Naive thymus-derived CD4-positive, alpha-beta T cell (primary cell): ENCODE results near the gene NOP9. TPM values are rescaled to one million over a fixed set of nuclear protein-coding genes. Genes with fewer than 3 reads are reported as not detected.
A peak's percentile ranks its signal among the peaks of the same experiment; 100 is the strongest.

Source experiments
- ATAC-seq: fragments of 150-1000 bp; cut with Tn5 transposase; 2 replicates; pipeline ENCODE4 v1.10.0; 2021; ENCODE audit warnings: mild to moderate bottlenecking, moderate library complexity
- CTCF ChIA-PET: fragments of 350-600 bp; sonication (Branson Sonifier 250); formaldehyde crosslinking; loops from one replicate; lab custom pipeline; 2021; ENCODE audit warnings: antibody characterized with exemption; lab: Charles Lee
- POLR2A ChIA-PET: fragments of 350-600 bp; sonication (Branson Sonifier 250); formaldehyde crosslinking; loops from one replicate; lab custom pipeline; 2021; ENCODE audit warnings: antibody characterized with exemption, inconsistent platforms; lab: Charles Lee
- DNase-seq, 9 donors: peaks; one replicate each; pipeline versions ENCODE4 v3.0.0 to v3.0.0-alpha.2; 2020 to 2022; ENCODE audit warnings: mixed read lengths in 1 of 9
- H3K27ac ChIP-seq: one replicate; pipeline ENCODE4 v1.7.0; 2013; ENCODE audit warnings: mild to moderate bottlenecking, low read depth, low read length, moderate library complexity
- H3K27me3 ChIP-seq, 2 donors: one replicate each; pipeline ENCODE4 v1.7.0; 2013; ENCODE audit warnings: low read length in 2 of 2, mild to moderate bottlenecking in 2 of 2, moderate library complexity in 2 of 2; ENCODE audit not compliant: control insufficient read depth in 2 of 2, insufficient read depth in 2 of 2
- H3K36me3 ChIP-seq, 3 experiments: 1 replicate in 2 of 3; 2 replicates in 1 of 3; pipeline ENCODE4 v1.7.0; 2013; ENCODE audit warnings: low read length in 3 of 3, mild to moderate bottlenecking in 3 of 3, moderate library complexity in 1 of 3; ENCODE audit not compliant: insufficient read depth in 3 of 3, control insufficient read depth in 2 of 3
- H3K4me1 ChIP-seq, 2 donors: one replicate each; pipeline ENCODE4 v1.7.0; 2013; ENCODE audit warnings: low read length in 2 of 2, mild to moderate bottlenecking in 2 of 2, moderate library complexity in 1 of 2; ENCODE audit not compliant: control insufficient read depth in 2 of 2, insufficient read depth in 2 of 2
- H3K4me3 ChIP-seq: 2 replicates; pipeline ENCODE4 v1.7.0; 2013; ENCODE audit warnings: mild to moderate bottlenecking, low read length
- H3K9me3 ChIP-seq, 3 experiments: 1 replicate in 2 of 3; 2 replicates in 1 of 3; pipeline ENCODE4 v1.7.0; 2013; ENCODE audit warnings: low read length in 3 of 3; ENCODE audit not compliant: control insufficient read depth in 2 of 3
- H3K27ac Mint-ChIP-seq, 9 donors: one replicate each; pipeline ENCODE4 v1.8.0; 2020 to 2022; ENCODE audit warnings: mixed read lengths in 9 of 9, mild to moderate bottlenecking in 8 of 9, moderate library complexity in 5 of 9, inconsistent platforms in 2 of 9
- H3K27me3 Mint-ChIP-seq, 5 donors: one replicate each; pipeline ENCODE4 v1.8.0; 2021 to 2022; ENCODE audit warnings: mixed read lengths in 5 of 5, mild to moderate bottlenecking in 1 of 5
- H3K36me3 Mint-ChIP-seq, 5 donors: one replicate each; pipeline ENCODE4 v1.8.0; 2020 to 2022; ENCODE audit warnings: mixed read lengths in 5 of 5, mild to moderate bottlenecking in 3 of 5, inconsistent platforms in 1 of 5
- H3K4me1 Mint-ChIP-seq, 7 donors: one replicate each; pipeline ENCODE4 v1.8.0; 2020 to 2022; ENCODE audit warnings: mixed read lengths in 7 of 7, mild to moderate bottlenecking in 3 of 7, inconsistent platforms in 1 of 7
- H3K4me3 Mint-ChIP-seq, 10 donors: one replicate each; pipeline ENCODE4 v1.8.0; 2020 to 2022; ENCODE audit warnings: mild to moderate bottlenecking in 10 of 10, mixed read lengths in 10 of 10, moderate library complexity in 6 of 10, inconsistent platforms in 2 of 10
- H3K9me3 Mint-ChIP-seq, 11 donors: one replicate each; pipeline ENCODE4 v1.8.0; 2020 to 2022; ENCODE audit warnings: mixed read lengths in 11 of 11, mild to moderate bottlenecking in 4 of 11, inconsistent platforms in 1 of 11, moderate library complexity in 1 of 11
- intact Hi-C, 2 donors: fragments of 100-400 bp; cut with micrococcal nuclease; formaldehyde crosslinking; loops; one replicate each; pipeline ENCODE4 v1.15.1; 2023
- polyA plus RNA-seq, 2 donors: library from polyadenylated mRNA; unstranded; fragments of 300-500 nt; fragmentation: Illumina TruSeq; gene quantifications; one replicate each; pipeline ENCODE4 v1.2.3, GENCODE V29; 2021
- total RNA-seq, 6 experiments: library from RNA in 5 of 6; stranded (reverse) in 5 of 6; gene quantifications; 1 replicate in 5 of 6; 2 replicates in 1 of 6; pipeline ENCODE4 v1.2.3 and lab custom pipeline; 2021 to 2026

Gene NOP9, protein sequence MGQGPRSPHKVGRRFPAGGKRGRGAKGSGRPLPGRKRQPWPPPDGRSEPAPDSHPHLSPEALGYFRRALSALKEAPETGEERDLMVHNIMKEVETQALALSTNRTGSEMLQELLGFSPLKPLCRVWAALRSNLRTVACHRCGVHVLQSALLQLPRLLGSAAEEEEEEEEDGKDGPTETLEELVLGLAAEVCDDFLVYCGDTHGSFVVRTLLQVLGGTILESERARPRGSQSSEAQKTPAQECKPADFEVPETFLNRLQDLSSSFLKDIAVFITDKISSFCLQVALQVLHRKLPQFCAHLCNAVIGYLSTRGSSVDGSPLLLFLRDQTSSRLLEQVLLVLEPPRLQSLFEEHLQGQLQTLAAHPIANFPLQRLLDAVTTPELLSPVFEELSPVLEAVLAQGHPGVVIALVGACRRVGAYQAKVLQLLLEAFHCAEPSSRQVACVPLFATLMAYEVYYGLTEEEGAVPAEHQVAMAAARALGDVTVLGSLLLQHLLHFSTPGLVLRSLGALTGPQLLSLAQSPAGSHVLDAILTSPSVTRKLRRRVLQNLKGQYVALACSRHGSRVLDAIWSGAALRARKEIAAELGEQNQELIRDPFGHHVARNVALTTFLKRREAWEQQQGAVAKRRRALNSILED
- total RNA-seq = 10 to 100 TPM; 22.7 to 39.5 (median 29.8) TPM
- polyA plus RNA-seq = 1 to 10 TPM; 1.7 to 1.8 TPM
- total RNA-seq (lab: John Stamatoyannopoulos, UW) = 68.5 reads per million, percentile 77 among the genes with 10 or more reads in this experiment

DNA sequence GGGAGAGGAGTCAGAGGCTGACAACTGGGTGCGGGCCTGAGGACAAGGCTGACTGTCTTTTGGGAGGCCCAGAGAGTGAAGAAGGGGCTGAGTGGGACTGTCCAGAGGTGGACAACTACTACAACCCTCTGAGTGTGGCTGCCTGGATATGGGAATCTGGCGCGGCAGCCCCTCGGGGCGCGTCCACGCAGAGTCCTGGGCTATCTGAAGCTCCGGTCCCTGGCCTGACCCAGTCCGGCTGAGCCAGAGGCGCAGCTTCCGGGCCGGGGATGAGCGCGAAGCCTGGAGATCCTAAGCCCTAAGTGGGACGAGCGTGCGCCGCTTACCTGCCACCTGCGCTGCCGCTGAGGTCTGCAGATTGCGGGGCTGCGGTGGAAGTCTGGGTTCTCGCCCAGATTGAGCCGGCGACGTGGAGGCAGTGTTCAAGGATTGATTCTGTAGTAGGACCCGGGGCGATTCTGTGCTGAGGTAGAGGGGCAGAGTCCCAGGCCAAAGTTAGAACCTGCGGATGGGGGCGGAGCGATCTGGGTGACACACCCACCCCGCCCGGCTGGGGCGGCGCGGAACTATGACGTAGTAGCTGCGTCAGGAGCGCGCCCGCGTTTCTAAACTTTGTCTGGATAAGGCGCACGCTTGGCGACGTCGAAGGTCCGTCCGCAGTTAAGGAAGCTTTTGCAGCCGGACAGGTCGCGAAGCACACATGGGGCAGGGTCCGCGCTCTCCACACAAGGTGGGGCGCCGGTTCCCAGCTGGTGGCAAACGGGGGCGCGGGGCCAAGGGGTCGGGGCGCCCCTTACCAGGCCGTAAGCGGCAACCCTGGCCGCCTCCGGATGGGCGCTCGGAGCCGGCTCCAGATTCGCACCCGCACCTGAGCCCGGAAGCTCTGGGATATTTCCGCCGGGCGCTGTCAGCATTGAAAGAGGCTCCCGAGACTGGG, at the start of gene NOP9, which contains the start of gene DHRS1:
Gene NOP9 (plus strand): TSS at position 596 of the 937 bp plus-strand sequence. CDS start 105 bp downstream, at position 701.
Gene DHRS1 (minus strand): TSS at position 526 of the 937 bp plus-strand sequence. CDS start 674 bp downstream, outside the sequence.
- no peaks in the 10 kb centered on the region for H3K27me3 Mint-ChIP-seq
- peak within 1 kb of the TSS; percentile 91 to 98 (median 96) for H3K27ac Mint-ChIP-seq
- peak; percentile 86 to 95 (median 92) for DNase-seq
- ChIA-PET POLR2A (interaction anchor here (0.6 to 8.7 kb wide), 23 partner anchors 9 to 131 kb away, joined by 3 to 125 read pairs (median 4); partner anchors contain the start of genes CIDEB, GMPR2, IPO4 and KHNYN), CTCF (interaction anchor here (0.9 to 9.4 kb wide), 12 partner anchors 9 to 137 kb away, joined by 3 to 140 read pairs (median 6); partner anchors contain the start of genes CIDEB, LTB4R, LTB4R2 and TINF2)
- H3K27me3 ChIP-seq = no peaks in the 10 kb centered on the region
- H3K4me1 Mint-ChIP-seq = peaks cover 28 to 67% (median 55%) of the 10 kb centered on the region in 7 donors
- peaks cover 19 to 43% of the 10 kb centered on the region in 2 donors for H3K4me1 ChIP-seq
- peaks cover 0 to 41% (median 13%) of the 10 kb centered on the region in 5 donors for H3K36me3 Mint-ChIP-seq
- peaks cover 24 to 50% (median 37%) of the 10 kb centered on the region in 3 experiments for H3K36me3 ChIP-seq
- peak within 1 kb of the TSS; percentile 97 for H3K27ac ChIP-seq
- H3K4me3 ChIP-seq = peak within 1 kb of the TSS; percentile 83
- peak within 1 kb of the TSS; percentile 89 to 97 (median 94) for H3K4me3 Mint-ChIP-seq
- peak; percentile 93 for ATAC-seq
- H3K9me3 ChIP-seq = no peaks in the 10 kb centered on the region
- intact Hi-C loops = loop anchor here (1.0 to 5.0 kb wide), 13 partner anchors 9 to 287 kb away; partner anchors contain the start of genes RABGGTA (in 2 of the 2), CHMP4A (in 1 of the 2), DCAF11 (in 1 of the 2) and GMPR2 (in 1 of the 2)
- H3K9me3 Mint-ChIP-seq = peaks cover 0 to 5% (median 0%) of the 10 kb centered on the region in 11 donors

DNA sequence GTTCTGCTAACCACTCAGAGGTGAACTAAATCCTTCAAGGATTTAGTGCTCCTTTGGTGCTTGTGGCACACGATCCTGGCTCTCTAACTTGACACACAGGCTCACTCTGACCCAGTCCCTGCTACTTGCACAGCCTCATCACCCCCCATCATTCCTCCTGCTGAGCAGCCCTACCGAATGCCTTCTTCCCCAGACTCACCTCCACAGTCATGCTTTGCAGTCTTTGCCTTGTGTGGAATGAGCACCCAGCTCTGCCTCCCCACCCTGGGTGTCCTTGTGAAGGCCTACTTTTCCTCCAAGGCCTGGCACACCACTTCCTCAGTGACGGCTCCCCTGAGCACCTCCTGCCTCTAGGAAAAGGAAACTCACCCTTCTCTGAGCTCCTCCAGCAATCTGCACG, 49.3 kb upstream of the NOP9 start:
- POLR2A ChIA-PET = no interaction called here
- H3K4me1 Mint-ChIP-seq = peaks cover 4 to 43% (median 10%) of the 10 kb centered on the region in 7 donors
- Histone ChIP-seq H3K27me3 (no peaks in the 10 kb centered on the region), H3K36me3 (peaks cover 0 to 33% (median 11%) of the 10 kb centered on the region in 3 experiments), H3K4me3 (no peak overlapping the region), H3K4me1 (peaks cover 0 to 4% of the 10 kb centered on the region in 2 donors), H3K9me3 (no peaks in the 10 kb centered on the region), H3K27ac (no peak overlapping the region)
- no peaks in the 10 kb centered on the region for H3K27me3 Mint-ChIP-seq
- ATAC-seq (no peak), DNase-seq (no peak)
- peak overlapping the region in 1 of 10 donors; percentile 71 for H3K4me3 Mint-ChIP-seq
- CTCF ChIA-PET = interaction anchor here (1.4 kb wide), 1 partner anchor 45 kb away, joined by 3 read pairs; no protein-coding TSS in a partner anchor
- no peaks in the 10 kb centered on the region for H3K9me3 Mint-ChIP-seq
- intact Hi-C loops = no loop called here
- peaks cover 0 to 24% (median 7%) of the 10 kb centered on the region in 5 donors for H3K36me3 Mint-ChIP-seq
- peak overlapping the region in 5 of 9 donors; percentile 29 to 88 (median 67) for H3K27ac Mint-ChIP-seq

DNA sequence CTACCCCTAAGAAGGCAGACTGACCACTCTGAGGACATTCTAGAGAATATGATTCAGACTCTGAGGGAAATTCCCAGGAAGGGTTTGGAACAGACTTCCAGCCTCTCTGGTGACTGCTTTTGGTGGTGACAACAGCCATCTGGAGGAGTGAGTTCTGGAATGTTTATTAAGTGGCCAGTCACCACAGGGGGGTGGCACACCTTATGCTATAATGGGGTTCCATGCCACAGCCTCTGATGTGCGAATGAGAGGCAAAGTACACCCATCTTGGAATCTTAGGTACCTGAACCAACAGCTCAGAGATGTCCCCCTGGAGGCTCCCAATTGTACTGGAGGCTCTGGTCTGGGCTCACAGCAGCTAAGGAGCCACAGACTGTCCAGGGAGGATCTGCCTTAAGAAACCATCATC, 47.8 kb upstream of the NOP9 start:
- H3K27ac Mint-ChIP-seq = peak overlapping the region in 1 of 9 donors; percentile 73
- Histone ChIP-seq H3K4me3 (no peak overlapping the region), H3K27me3 (no peaks in the 10 kb centered on the region), H3K4me1 (no peaks in the 10 kb centered on the region), H3K9me3 (no peaks in the 10 kb centered on the region), H3K36me3 (peaks cover 0 to 44% (median 11%) of the 10 kb centered on the region in 3 experiments), H3K27ac (no peak overlapping the region)
- ChIA-PET POLR2A (no interaction called here), CTCF (interaction anchor here (1.1 to 1.4 kb wide), 3 partner anchors 43 to 56 kb away, joined by 3 to 6 read pairs (median 3); partner anchors contain the start of genes CIDEB, DHRS1 and NOP9)
- intact Hi-C loops = no loop called here
- H3K4me1 Mint-ChIP-seq = peaks cover 2 to 40% (median 8%) of the 10 kb centered on the region in 7 donors
- H3K4me3 Mint-ChIP-seq = no peak overlapping the region
- ATAC-seq (no peak), DNase-seq (no peak)
- no peaks in the 10 kb centered on the region for H3K27me3 Mint-ChIP-seq
- H3K9me3 Mint-ChIP-seq = no peaks in the 10 kb centered on the region
- peaks cover 0 to 34% (median 8%) of the 10 kb centered on the region in 5 donors for H3K36me3 Mint-ChIP-seq

DNA sequence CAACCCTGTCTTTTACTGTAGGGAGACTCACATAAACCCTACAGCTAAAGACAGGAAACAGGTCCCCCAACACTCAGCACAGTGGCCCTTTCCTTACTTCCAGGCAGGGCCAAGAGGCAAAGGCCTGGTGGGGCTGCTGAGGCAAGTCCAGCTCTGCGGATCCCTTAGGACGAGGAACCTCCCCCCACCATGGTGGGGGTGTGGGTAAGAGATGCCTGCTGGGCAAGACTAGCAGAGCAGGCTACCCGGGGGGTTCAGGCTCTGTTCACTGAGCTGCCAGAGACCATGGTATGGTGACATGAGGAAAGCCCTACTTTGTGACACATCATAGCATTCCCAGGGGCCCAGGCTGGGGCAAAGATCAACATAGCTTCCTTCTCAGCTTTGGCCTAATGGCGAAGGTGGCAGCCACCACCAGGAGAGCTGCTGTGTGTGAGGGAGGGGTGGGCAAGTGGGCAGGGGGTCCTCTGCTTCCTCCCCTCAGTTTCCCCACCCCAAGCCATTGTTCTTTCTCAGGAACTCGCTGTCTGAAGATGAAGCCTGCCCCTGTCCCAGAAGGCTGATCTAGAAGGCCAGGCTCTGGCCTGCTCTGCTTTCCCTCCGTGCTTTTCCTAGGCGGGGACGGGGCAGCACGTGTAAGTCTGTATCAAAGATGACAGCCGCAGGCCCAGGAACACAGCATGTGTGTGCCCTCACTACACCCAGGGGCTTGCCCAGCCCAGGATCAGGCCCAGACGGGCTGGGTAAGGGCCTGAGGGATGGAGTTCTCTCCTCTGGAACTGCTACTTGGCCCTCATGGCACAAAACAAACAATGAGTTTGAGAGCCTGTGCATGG, 47.1 kb upstream of the NOP9 start:
- Mint-ChIP-seq H3K4me3 (no peak overlapping the region), H3K27me3 (no peaks in the 10 kb centered on the region), H3K36me3 (peaks cover 0 to 34% (median 8%) of the 10 kb centered on the region in 5 donors), H3K4me1 (peaks cover 0 to 36% (median 4%) of the 10 kb centered on the region in 7 donors), H3K27ac (no peak overlapping the region), H3K9me3 (no peaks in the 10 kb centered on the region)
- Histone ChIP-seq H3K4me1 (no peaks in the 10 kb centered on the region), H3K9me3 (no peaks in the 10 kb centered on the region), H3K36me3 (peaks cover 0 to 44% (median 11%) of the 10 kb centered on the region in 3 experiments), H3K4me3 (no peak overlapping the region), H3K27ac (no peak overlapping the region), H3K27me3 (no peaks in the 10 kb centered on the region)
- ChIA-PET POLR2A (no interaction called here), CTCF (interaction anchor here (1.1 to 1.2 kb wide), 2 partner anchors 47 to 55 kb away, joined by 3 to 6 read pairs; partner anchors contain the start of genes CIDEB, DHRS1 and NOP9)
- no peak for ATAC-seq
- no peak for DNase-seq
- intact Hi-C loops = no loop called here

DNA sequence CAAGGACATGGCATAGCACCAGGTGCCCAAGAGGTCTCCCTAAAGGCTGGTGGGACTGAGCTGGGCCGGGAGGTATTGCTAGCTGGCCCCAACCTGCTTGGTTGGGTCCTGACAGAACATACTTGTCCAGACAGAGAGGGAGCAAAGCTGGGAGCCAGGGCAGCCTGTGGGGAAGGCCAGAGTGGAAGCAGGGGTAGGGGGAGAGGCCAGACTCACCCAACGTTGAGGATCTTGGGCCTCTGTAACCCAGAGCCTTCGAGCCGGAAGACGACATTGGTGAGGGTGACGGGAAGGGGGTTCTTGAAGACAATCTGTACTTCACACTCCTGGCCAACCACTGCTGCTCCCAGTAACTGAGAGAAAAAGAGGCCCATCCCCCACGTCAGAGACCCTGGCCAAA, 45.7 kb upstream of the NOP9 start:
- no peak overlapping the region for H3K4me3 ChIP-seq
- Mint-ChIP-seq H3K27ac (peak overlapping the region in 1 of 9 donors; percentile 23), H3K4me1 (peaks cover 0 to 22% (median 0%) of the 10 kb centered on the region in 7 donors), H3K27me3 (no peaks in the 10 kb centered on the region), H3K9me3 (no peaks in the 10 kb centered on the region), H3K36me3 (peaks cover 0 to 34% (median 9%) of the 10 kb centered on the region in 5 donors), H3K4me3 (no peak overlapping the region)
- H3K9me3 ChIP-seq = no peaks in the 10 kb centered on the region
- H3K27me3 ChIP-seq = no peaks in the 10 kb centered on the region
- CTCF ChIA-PET = no interaction called here
- H3K36me3 ChIP-seq = peaks cover 0 to 44% (median 11%) of the 10 kb centered on the region in 3 experiments
- ATAC-seq (no peak), DNase-seq (no peak)
- H3K4me1 ChIP-seq = no peaks in the 10 kb centered on the region
- intact Hi-C loops = no loop called here
- H3K27ac ChIP-seq = no peak overlapping the region
- POLR2A ChIA-PET = no interaction called here
